GM12873 (cell line): ENCODE data around the gene ZNF385B.
A peak's percentile ranks its signal among the peaks of the same experiment; 100 is the strongest.

Experiments used
- TF ChIP-seq, protein P1 (sequence below): IDR thresholded peaks from 2 replicates; pipeline ENCODE4 v1.5.1; 2012; ENCODE audit warnings: low read depth, mild to moderate bottlenecking, moderate library complexity, low read length, control low read depth; ENCODE audit not compliant: insufficient read depth; ENCODE audit errors: missing control alignments

ZNF385B gene

DNA sequence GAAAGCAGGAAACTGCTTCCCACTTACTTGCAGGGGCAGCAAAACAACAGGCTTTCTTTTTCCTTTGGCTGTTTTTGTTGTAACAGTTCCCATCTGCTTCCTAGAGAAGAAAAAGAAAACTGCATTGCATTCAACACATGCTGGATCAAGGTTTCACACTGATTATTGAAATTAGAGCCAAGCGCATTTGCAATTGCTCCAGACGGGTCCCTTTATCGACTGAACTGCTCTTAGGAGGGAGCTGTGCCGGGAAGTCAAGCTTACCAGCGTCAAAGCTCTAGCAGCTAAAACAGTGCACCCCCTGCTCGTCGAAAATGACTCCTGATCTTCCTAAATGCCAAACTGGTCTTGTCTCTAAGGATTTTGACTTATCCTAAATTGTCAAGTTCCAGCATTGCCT is 432.8 kb downstream of the ZNF385B start:
- TF ChIP-seq, protein P1, sequence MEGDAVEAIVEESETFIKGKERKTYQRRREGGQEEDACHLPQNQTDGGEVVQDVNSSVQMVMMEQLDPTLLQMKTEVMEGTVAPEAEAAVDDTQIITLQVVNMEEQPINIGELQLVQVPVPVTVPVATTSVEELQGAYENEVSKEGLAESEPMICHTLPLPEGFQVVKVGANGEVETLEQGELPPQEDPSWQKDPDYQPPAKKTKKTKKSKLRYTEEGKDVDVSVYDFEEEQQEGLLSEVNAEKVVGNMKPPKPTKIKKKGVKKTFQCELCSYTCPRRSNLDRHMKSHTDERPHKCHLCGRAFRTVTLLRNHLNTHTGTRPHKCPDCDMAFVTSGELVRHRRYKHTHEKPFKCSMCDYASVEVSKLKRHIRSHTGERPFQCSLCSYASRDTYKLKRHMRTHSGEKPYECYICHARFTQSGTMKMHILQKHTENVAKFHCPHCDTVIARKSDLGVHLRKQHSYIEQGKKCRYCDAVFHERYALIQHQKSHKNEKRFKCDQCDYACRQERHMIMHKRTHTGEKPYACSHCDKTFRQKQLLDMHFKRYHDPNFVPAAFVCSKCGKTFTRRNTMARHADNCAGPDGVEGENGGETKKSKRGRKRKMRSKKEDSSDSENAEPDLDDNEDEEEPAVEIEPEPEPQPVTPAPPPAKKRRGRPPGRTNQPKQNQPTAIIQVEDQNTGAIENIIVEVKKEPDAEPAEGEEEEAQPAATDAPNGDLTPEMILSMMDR: no peak

DNA sequence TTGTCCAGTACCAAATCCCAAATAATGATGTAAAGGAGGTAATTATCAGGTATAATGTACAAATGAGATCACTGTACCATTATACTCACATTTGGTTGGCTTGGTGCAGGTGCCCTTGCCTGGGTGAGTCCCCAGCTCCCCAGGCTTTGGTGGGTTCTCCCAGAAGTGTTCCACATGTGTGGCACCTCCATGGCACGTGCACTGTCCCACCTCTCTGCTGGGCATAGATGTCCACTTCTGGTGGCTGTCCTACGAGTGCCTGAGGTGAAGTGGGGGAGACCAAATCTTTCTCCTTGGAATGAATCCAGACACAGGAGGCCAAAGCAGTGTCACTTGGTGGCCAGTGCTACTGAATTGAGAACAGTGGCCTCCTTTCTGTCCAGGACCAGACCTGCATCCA is 434.3 kb downstream of the ZNF385B start:
- TF ChIP-seq, protein P1: no peak

DNA sequence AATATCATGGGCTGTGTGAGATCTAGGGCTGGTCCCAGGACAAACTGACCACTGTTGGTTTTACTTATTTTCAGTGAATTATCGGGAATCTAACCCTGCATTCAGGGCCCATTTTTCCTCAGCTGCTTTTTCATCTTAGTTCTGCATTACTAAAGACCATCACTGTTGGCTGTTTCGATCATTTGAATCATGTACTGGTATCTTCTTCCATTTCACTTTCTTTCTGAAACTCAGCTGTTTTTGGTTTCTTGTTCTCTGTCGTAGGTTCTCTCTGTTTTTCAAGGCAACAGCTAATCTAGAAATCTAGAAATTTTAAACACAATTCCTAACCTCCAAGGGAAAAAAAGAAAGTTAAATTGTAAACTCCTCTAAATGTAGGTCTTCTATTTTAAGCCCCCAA is 436.8 kb downstream of the ZNF385B start:
- TF ChIP-seq, protein P1: no peak

DNA sequence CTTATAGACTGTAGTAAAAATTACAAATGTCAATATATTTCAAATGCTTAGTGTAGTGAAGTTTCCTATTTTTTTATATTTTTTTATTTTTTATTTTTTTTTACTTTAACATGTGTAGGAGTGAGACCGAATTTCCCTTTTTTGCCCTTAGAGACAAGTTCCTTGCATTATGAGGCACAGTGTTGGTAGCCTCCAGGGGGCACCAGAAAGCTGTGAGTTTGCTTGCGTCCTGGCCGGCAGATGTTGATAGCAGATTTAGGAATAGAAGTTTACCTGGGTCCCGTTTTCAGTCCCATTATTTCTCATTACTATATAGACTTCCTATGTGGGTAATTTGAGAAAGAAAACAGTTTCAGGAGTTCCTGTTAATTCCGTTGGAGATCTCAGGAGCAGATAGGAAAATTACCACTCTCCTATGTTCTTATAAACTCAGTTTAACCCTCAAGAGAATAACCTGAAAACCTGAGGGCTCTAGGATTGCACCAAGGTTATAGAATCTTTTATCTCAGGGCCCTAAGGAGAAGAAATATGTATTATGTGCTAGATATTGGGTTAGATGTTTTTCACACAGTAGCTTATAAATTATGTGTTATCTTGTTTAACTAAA is 439.3 kb downstream of the ZNF385B start:
- TF ChIP-seq, protein P1: peak; percentile 73

DNA sequence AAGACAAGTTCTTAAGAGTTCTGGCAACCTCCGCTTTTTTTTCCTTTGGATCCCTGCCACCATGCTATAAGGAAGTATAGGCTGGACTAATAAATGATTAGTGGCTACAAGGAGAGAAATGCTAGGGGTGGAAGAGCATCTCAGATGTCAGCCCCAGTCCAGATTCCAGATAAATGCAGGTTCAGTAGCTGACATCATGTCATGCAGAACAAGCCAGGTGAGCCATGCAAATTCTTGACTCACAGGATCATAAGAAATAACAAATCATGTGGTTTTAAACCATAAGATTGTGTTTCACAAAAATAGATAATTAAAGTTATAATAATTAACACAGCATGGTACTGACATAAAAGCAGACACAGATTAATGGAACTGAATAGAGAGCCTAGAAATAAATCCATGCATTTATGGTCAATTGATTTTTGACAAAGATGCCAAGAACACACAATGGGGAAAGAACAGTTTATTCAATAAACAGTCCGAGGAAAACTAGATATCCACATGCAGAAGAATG is 443.9 kb downstream of the ZNF385B start:
- TF ChIP-seq, protein P1: no peak

DNA sequence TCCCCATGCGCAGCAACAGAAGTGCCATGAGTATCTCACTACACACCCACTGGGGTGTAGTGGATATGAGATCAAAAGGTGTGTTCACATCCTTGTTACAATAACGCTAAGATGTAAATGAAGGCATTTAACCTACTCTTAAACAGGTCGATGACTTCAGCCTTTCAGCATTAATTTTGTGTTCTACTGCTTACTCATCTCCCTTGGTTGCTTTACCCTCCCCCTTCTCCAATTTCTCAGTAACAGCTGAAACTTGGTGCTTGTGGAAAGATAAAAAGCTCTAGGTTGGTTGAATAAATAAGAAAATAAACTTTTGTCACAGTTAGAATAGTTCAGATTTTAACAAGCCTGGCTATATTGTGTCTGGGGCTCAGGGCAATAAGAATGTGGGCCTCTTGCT is 449.3 kb downstream of the ZNF385B start:
- TF ChIP-seq, protein P1: no peak

DNA sequence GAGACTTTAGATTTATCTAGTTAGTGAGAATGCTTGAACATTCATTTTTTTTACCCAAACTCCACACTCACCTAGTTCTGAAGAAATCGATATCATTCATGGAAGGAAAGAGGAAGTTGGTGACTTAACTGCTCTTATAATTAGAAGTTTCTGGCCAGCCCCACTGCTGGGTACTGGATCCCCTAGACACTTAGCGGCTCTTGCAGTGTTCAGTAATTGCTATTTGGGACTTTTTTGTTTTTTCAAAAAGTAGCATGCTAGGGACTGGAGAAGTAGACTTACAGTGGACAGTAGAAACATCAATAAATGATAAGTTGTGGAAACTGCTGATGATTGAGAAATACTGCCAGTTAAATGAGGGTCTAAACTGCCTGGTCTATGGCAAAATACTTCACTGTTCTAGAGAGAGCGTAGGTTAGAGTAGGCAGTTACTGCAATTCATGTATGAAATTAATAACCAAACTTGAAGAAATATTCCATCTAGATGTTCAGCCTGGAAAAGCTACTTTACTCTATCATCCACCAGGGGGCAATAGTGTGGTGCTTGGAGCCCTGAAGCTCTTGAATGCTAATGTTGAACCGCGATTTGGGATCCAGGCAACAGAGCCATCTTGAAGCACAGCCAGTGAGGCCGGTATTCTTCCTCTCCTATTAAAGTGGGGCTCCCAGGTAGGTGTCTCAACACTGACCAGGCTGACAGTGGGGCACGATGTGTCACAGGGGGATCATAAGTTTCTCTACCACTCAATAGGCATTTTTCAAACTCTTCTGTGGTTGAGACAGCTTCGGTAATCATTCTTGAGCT is 450.7 kb downstream of the ZNF385B start:
- TF ChIP-seq, protein P1: peak; percentile 83
